ENCODE data around the gene NFATC3.

Gene NFATC3

DNA sequence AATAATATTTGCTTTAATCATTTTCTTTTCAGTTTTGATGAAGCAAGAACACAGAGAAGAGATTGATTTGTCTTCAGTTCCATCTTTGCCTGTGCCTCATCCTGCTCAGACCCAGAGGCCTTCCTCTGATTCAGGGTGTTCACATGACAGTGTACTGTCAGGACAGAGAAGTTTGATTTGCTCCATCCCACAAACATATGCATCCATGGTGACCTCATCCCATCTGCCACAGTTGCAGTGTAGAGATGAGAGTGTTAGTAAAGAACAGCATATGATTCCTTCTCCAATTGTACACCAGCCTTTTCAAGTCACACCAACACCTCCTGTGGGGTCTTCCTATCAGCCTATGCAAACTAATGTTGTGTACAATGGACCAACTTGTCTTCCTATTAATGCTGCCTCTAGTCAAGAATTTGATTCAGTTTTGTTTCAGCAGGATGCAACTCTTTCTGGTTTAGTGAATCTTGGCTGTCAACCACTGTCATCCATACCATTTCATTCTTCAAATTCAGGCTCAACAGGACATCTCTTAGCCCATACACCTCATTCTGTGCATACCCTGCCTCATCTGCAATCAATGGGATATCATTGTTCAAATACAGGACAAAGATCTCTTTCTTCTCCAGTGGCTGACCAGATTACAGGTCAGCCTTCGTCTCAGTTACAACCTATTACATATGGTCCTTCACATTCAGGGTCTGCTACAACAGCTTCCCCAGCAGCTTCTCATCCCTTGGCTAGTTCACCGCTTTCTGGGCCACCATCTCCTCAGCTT, 105.8 kb downstream of the NFATC3 start:
- no peak for DNase-seq

DNA sequence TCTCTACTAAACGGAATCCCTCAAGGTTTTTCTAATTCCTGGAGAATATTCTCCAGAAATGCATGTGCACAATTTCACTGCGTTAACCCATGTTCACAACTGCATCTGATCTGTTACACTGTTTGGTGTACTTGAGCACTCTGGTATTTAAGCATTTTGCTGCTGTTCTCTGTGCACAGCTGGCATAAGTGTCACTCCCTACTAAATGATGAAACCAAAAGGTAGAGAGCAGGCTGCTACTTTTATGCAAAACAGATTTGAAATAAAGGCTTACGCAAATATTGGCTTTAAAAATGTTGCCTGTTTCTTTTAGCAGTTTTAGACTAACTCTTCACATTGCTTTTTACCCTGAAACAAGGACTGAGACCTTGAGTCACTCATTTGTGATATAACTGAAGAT, 109.1 kb downstream of the NFATC3 start:
- DNase-seq, result no peak

DNA sequence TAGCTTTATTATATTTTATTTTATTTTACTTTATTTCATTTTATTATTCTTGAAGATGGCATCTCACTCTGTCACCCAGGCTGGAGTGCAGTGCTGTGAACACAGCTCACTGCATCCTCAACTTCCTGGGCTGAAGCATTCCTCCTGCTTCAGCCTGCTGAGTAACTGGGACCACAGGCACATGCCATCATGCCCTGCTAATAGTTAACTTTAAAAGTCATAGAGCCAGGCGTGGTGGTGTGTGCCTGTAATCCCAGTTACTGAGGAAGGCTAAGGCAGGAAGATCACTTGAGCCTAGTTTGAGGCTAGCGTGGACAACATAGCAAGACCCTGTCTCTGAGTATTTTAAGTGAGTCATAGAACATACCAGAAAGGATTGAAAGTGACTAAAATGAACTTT, 112.1 kb downstream of the NFATC3 start:
- DNase-seq, result no peak

DNA sequence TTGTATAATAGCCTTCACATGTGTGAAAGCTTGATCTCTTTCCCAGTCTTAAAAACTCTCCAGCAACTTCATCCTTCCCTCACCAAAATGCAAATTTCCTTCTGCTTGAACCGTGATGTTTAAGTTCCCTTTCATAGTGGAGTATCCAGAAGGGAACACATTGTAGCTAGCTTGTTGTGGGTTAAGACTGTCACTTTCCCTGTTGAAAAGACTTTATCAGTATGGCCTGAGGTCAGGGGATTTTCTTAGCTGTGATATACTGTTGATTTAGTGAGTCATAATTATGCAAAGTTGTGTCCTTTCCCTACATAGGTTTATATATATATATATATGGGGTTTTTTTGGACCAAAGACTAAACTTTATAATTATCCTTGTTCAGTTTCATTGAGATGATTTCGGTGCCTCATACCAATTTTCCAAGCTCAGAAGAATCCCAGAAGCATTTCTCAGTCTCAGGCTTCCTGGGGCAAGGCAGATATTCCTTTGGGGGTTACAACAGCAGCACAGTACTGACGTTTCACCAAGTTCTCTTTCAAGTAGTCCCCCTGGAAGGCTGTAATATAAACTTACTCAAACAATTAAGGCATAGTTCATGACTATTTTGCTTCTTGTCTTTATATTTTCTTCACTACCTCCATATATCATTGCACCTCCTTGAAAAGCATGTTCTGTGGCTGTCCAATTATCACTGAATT, 115.1 kb downstream of the NFATC3 start:
- no peak for DNase-seq

GRCh38 chr16:68202091-68202519, 116.9 kb downstream of the NFATC3 start:
- DNase-seq, result no peak

DNA sequence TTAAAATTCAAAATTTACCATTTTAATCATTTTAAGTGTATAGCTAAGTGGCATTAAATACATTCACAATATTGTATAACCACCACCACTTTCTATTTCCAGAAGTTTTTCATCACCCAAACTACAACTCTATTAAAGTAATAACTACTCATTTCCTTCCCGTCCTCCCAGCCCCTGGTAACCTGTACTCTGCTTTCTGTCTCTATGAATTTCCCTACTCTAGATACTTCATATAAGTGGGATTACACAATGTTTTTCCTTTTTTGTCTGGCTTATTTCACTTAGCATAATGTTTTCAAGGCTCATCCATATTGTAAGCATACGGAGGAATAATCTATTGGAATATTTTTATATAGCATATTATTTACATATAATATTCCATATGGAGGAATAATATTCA, 121.1 kb downstream of the NFATC3 start:
- DNase-seq, result no peak

GRCh38 chr16:68214726-68215125, 129.6 kb downstream of the NFATC3 start:
- no peak for DNase-seq

GRCh38 chr16:68215302-68215701, 130.1 kb downstream of the NFATC3 start:
- no peak for DNase-seq

DNA sequence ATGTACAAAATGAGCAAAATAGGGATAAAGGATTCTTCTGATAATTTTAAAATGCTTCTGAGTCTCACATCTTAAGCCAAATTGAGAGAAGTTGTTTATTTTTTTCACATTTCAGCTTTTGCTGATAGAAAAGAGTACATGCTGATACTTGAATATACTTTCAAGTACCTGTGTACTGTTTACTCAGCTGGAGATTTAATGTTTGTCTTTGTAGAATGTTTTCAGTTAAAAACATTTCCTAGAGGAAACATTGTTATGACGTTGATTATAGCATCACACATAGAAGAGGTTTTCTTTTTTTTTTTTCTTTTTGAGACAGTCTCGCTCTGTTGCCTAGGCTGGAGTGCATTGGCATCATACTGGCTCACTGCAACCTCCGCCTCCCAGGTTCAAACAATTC, 131.1 kb downstream of the NFATC3 start:
- no peak for DNase-seq

GRCh38 chr16:68217506-68217905, 132.3 kb downstream of the NFATC3 start:
- DNase-seq, result no peak

DNA sequence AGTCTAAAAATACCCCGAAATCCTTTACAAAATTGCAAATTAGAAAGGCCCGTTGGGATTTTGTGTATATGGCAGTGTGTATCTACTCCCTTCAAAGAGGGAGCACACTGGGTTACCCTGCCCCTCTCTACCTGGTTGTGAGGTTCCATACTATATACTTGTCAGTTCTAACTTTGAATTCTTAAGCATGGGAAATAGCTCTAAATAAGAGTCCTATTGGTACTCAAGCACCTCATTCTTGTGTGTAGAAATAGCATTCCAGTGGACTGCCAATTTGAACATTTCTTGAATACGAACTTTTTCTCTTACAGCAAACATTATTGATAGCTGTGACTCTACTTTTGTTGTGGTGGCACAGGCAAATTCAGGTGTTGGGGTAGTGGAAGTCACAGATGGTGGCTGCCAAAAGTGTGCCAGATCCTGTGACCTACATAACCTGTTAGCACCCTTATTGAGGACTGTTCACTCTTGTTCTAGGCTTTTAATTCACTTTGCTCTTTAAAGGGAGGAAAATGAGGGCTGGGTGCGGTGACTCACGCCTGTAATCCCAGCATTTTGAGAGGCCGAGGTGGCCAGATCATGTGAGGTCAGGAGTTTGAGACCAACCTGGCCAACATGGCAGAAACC, 134.7 kb downstream of the NFATC3 start:
- no peak for DNase-seq

- DNase-seq, result no peak
Observed at GRCh38 chr16:68223072-68223471, 137.9 kb downstream of the NFATC3 start.

DNA sequence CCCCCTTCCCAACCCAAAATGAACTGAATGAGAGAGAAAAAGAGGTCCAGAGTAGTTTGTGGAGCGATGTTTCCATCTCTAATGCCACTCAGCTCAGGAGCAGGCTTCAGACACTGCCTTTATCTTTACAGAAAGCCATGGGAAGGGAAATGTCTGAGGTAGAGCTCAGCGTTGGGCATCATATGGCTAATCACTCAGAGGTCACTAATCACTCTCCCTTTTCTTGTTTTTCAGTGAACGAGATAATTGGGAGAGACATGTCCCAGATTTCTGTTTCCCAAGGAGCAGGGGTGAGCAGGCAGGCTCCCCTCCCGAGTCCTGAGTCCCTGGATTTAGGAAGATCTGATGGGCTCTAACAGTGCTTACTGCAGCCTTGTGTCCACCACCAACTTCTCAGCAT, 140.9 kb downstream of the NFATC3 start:
- DNase-seq, result no peak

DNA sequence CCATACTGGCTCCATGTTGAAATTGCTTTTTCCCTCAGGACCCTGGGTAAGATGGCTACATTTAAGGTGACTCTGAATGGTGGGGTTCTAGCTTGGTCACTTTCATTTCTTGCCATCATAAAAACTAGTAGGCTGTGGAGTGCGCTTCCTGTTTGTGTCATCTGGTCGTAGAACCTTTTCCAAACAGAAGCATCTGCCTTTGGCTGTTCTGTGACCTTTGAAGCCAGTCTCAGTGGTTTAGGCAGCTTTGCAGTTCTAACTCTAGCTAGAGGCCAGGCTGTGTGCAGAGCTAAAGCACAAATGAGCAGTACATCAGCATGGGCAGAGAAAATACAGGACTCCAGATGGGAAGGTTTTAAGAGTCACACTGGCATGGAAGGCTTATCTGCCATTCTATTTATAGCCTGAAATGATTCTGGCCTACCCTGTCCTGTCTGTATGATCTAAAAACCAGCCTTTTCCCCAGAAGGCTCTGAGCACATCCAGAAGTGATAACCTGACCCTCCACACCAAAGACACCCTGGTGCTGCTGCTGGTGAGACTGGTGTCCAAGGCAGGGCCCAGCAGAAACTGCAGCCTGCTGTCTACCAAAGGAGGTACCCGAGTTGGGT, 142.1 kb downstream of the NFATC3 start:
- DNase-seq, result no peak

- DNase-seq, result no peak
Observed at GRCh38 chr16:68227850-68228553, 142.8 kb downstream of the NFATC3 start.

GRCh38 chr16:68228652-68229051, 143.5 kb downstream of the NFATC3 start:
- no peak for DNase-seq

DNA sequence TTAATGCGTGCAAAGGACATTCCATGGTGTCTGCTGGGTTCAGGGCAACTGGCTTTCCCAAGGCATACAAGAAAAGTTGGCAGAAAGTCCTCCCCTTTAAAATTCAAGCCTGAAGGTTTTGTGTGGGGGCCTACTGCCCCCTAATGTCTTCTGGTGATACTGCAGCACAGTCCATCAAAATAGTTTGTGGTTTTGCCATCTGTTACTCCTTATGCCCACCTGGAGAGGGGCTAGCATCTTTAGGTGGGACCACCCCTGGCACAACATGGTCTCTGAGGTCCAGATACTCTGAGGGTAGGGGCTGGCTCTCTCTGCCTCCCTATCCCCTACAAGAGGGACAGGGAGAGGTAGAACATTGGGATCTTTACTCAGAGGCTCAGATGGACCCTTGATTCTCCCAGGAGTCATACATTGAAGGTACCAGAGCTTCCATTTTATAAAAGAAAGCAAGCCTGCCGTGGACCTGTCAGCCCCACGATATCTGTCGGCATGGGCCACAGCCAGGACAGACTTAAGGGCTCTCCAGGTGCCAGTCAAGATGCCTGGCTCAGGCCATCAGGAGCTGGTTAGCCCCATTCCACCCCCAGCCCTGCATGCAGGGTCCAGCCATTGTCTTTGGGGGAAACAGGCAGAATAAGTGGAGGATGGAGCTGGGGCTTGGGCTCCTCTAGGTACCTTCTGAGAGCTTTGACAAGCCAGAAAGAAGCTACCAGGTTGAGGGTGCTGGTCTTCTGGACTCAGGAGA, 144.4 kb downstream of the NFATC3 start:
- no peak for DNase-seq

- DNase-seq, result no peak
Observed at GRCh38 chr16:68230176-68230571, 145.0 kb downstream of the NFATC3 start.

DNA sequence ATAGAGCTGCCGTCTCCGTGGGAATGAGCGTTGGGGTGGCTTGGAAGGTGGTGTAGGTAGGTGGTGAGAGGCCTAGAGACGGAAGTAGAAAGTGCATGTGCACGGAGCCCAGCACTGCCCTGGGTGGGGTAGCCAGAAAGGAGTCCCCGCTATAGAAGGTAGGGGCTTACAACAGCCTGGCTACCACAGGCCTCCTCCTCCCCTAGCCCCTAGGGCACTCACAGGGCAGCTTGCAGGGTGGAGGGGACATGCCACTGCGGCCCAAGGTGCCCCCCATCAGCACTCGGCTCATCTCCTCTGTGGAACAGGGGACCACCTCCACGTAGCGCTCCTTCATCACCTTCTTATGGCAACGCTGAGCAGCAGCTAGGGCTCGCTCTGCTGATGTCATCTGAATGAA, 145.8 kb downstream of the NFATC3 start:
- no peak for DNase-seq

GRCh38 chr16:68231384-68232136, 146.4 kb downstream of the NFATC3 start:
- no peak for DNase-seq

- no peak for DNase-seq
Observed at GRCh38 chr16:68232335-68232734, 147.2 kb downstream of the NFATC3 start.
